ENCODE measurements around the gene XIRP1. TPM values are rescaled to one million over a fixed set of nuclear protein-coding genes. Genes with fewer than 3 reads are reported as not detected.
A peak's percentile ranks its signal among the peaks of the same experiment; 100 is the strongest.

XIRP1 gene
- total and polyA plus RNA-seq, 4 donors: 0.01 TPM; not detected in 3

- H3K27ac ChIP-seq (ENCODE audit: low read depth in 1 of 2, low read length in 2 of 2): peak overlapping the region; percentile 99
- WGBS: 44% methylated on average over 9 of the region's 9 CpGs
- peaks cover 29 to 73% (median 52%) of the 10 kb centered on the region in 4 donors for H3K4me1 ChIP-seq (ENCODE audit: control insufficient read depth in 4 of 4, insufficient read depth in 4 of 4, low read length in 3 of 4)
- no peaks in the 10 kb centered on the region for H3K9me3 ChIP-seq (ENCODE audit: control insufficient read depth in 4 of 4, low read length in 3 of 4)
- peak; percentile 49 for DNase-seq (ENCODE audit: low spot score)
- peak overlapping the region; percentile 83 to 100 (median 91) for H3K4me3 ChIP-seq (ENCODE audit: low read depth in 1 of 3, low read length in 3 of 3)
- peaks cover 0 to 10% (median 1%) of the 10 kb centered on the region in 4 donors for H3K36me3 ChIP-seq (ENCODE audit: control insufficient read depth in 4 of 4, insufficient read depth in 3 of 4, low read depth in 1 of 4, low read length in 3 of 4)
- TF ChIP-seq JUND (IDR thresholded peaks at IDR 0.05) (peak; percentile 73 to 79), FOXA1 (IDR thresholded peaks at IDR 0.05) (no peak), SP1 (IDR thresholded peaks at IDR 0.05) (no peak), FOXA2 (IDR thresholded peaks at IDR 0.05) (no peak), RAD21 (IDR thresholded peaks at IDR 0.05) (peak in 1 of 2 donors; percentile 9), YY1 (IDR thresholded peaks at IDR 0.05) (no peak), RXRA (IDR thresholded peaks at IDR 0.05) (no peak), TAF1 (conservative IDR thresholded peaks at IDR 0.05) (no peak), NR2F2 (IDR thresholded peaks at IDR 0.05) (peak; percentile 62), EGR1 (IDR thresholded peaks at IDR 0.05; ENCODE audit: low read depth in 2 of 2) (no peak), HNF4G (IDR thresholded peaks at IDR 0.05) (no peak), MAX (IDR thresholded peaks at IDR 0.05) (no peak), GABPA (IDR thresholded peaks at IDR 0.05 in 1 of 2, conservative IDR thresholded peaks at IDR 0.05 in 1 of 2) (no peak), HNF4A (conservative IDR thresholded peaks at IDR 0.05) (no peak)
- TF ChIP-seq, protein P1, sequence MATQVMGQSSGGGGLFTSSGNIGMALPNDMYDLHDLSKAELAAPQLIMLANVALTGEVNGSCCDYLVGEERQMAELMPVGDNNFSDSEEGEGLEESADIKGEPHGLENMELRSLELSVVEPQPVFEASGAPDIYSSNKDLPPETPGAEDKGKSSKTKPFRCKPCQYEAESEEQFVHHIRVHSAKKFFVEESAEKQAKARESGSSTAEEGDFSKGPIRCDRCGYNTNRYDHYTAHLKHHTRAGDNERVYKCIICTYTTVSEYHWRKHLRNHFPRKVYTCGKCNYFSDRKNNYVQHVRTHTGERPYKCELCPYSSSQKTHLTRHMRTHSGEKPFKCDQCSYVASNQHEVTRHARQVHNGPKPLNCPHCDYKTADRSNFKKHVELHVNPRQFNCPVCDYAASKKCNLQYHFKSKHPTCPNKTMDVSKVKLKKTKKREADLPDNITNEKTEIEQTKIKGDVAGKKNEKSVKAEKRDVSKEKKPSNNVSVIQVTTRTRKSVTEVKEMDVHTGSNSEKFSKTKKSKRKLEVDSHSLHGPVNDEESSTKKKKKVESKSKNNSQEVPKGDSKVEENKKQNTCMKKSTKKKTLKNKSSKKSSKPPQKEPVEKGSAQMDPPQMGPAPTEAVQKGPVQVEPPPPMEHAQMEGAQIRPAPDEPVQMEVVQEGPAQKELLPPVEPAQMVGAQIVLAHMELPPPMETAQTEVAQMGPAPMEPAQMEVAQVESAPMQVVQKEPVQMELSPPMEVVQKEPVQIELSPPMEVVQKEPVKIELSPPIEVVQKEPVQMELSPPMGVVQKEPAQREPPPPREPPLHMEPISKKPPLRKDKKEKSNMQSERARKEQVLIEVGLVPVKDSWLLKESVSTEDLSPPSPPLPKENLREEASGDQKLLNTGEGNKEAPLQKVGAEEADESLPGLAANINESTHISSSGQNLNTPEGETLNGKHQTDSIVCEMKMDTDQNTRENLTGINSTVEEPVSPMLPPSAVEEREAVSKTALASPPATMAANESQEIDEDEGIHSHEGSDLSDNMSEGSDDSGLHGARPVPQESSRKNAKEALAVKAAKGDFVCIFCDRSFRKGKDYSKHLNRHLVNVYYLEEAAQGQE (IDR thresholded peaks at IDR 0.05): no peak
- TF ChIP-seq, protein P2, sequence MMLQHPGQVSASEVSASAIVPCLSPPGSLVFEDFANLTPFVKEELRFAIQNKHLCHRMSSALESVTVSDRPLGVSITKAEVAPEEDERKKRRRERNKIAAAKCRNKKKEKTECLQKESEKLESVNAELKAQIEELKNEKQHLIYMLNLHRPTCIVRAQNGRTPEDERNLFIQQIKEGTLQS (IDR thresholded peaks at IDR 0.05): no peak
- TF ChIP-seq, protein P3, sequence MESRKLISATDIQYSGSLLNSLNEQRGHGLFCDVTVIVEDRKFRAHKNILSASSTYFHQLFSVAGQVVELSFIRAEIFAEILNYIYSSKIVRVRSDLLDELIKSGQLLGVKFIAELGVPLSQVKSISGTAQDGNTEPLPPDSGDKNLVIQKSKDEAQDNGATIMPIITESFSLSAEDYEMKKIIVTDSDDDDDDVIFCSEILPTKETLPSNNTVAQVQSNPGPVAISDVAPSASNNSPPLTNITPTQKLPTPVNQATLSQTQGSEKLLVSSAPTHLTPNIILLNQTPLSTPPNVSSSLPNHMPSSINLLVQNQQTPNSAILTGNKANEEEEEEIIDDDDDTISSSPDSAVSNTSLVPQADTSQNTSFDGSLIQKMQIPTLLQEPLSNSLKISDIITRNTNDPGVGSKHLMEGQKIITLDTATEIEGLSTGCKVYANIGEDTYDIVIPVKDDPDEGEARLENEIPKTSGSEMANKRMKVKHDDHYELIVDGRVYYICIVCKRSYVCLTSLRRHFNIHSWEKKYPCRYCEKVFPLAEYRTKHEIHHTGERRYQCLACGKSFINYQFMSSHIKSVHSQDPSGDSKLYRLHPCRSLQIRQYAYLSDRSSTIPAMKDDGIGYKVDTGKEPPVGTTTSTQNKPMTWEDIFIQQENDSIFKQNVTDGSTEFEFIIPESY (IDR thresholded peaks at IDR 0.05): no peak
- TF ChIP-seq, protein P4, sequence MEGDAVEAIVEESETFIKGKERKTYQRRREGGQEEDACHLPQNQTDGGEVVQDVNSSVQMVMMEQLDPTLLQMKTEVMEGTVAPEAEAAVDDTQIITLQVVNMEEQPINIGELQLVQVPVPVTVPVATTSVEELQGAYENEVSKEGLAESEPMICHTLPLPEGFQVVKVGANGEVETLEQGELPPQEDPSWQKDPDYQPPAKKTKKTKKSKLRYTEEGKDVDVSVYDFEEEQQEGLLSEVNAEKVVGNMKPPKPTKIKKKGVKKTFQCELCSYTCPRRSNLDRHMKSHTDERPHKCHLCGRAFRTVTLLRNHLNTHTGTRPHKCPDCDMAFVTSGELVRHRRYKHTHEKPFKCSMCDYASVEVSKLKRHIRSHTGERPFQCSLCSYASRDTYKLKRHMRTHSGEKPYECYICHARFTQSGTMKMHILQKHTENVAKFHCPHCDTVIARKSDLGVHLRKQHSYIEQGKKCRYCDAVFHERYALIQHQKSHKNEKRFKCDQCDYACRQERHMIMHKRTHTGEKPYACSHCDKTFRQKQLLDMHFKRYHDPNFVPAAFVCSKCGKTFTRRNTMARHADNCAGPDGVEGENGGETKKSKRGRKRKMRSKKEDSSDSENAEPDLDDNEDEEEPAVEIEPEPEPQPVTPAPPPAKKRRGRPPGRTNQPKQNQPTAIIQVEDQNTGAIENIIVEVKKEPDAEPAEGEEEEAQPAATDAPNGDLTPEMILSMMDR (IDR thresholded peaks at IDR 0.05; ENCODE audit: low read depth, low read length, missing input control): no peak
- no peaks in the 10 kb centered on the region for H3K27me3 ChIP-seq (ENCODE audit: control insufficient read depth in 4 of 4, insufficient read depth in 4 of 4, low read length in 3 of 4)
- peak overlapping the region; percentile 88 to 97 for H3K9ac ChIP-seq (ENCODE audit: low read depth in 1 of 2, low read length in 2 of 2)
These were observed 41.4 kb downstream of the XIRP1 start for GRCh38 chr3:39150803-39151631.
